Esophagus squamous epithelium (tissue), 5 donors: Measurements from ENCODE around the gene TBC1D13. TPM values are rescaled to one million over a fixed set of nuclear protein-coding genes. Genes with fewer than 3 reads are reported as not detected.

ENCODE experiments used
- DNase-seq: peaks from one replicate; lab custom pipeline; 2025; lab: John Stamatoyannopoulos, UW
- H3K27ac ChIP-seq, 4 donors: fragments of 200-600 bp; sonication (generic); one replicate each; pipeline ENCODE4 v1.5.1; 2016 to 2019; ENCODE audit warnings: mild to moderate bottlenecking in 1 of 4
- H3K27me3 ChIP-seq, 4 donors: fragments of 200-600 bp; sonication (generic); 1 replicate in 3 of 4; 2 replicates in 1 of 4; pipeline versions ENCODE4 v1.5.1 to v1.6.0; 2017 to 2021; ENCODE audit warnings: antibody characterized with exemption in 1 of 4
- H3K36me3 ChIP-seq, 3 donors: fragments of 200-600 bp; sonication (generic); one replicate each; pipeline ENCODE4 v1.5.1; 2016 to 2019
- H3K4me1 ChIP-seq, 3 donors: fragments of 200-600 bp; sonication (generic); one replicate each; pipeline ENCODE4 v1.5.1; 2017 to 2019
- H3K4me3 ChIP-seq, 4 donors: fragments of 200-600 bp; sonication (generic); 1 replicate in 3 of 4; 2 replicates in 1 of 4; pipeline ENCODE4 v1.5.1; 2016 to 2019; ENCODE audit warnings: mild to moderate bottlenecking in 2 of 4, moderate library complexity in 1 of 4
- H3K9me3 ChIP-seq, 3 donors: fragments of 200-600 bp; sonication (generic); one replicate each; pipeline ENCODE4 v1.5.1; 2016 to 2019
- POLR2A ChIP-seq, 4 donors: fragments of 450-650 bp; IDR thresholded peaks; one replicate each; pipeline ENCODE4 v1.6.1; 2017; ENCODE audit warnings: antibody characterized with exemption in 4 of 4, mild to moderate bottlenecking in 4 of 4, moderate library complexity in 3 of 4
- WGBS, 2 donors: methylation state at CpG; one replicate each; pipeline ENCODE4 v1.1.5; 2018; 5-methylcytosine and 5-hydroxymethylcytosine counted together
- intact Hi-C: fragments of 100-400 bp; cut with DNase I; formaldehyde crosslinking; loops from one replicate; pipeline ENCODE4 v1.15.0; 2022
- total RNA-seq, 4 donors: library from RNA; depleted of rRNA; stranded (reverse); fragments of >200 nt; gene quantifications; one replicate each; pipeline ENCODE4 v1.1.0, GENCODE V29; 2016
- TF ChIP-seq, protein P1 (sequence below), 6 experiments: fragments of 450-650 bp in 4 of 6; fragments of 200-600 bp in 2 of 6; sonication (generic) in 2 of 6; IDR thresholded peaks; one replicate each; pipeline ENCODE4 v1.5.1; 2016 to 2019; ENCODE audit warnings: antibody characterized with exemption in 6 of 6, mild to moderate bottlenecking in 4 of 6, moderate library complexity in 4 of 6
- donor health status: DM: yes; HTN: yes; CAD: no.

Gene TBC1D13
- total RNA-seq, 4 donors from 2014 or later = 9.6 to 17.9 (median 16.7) TPM

DNA sequence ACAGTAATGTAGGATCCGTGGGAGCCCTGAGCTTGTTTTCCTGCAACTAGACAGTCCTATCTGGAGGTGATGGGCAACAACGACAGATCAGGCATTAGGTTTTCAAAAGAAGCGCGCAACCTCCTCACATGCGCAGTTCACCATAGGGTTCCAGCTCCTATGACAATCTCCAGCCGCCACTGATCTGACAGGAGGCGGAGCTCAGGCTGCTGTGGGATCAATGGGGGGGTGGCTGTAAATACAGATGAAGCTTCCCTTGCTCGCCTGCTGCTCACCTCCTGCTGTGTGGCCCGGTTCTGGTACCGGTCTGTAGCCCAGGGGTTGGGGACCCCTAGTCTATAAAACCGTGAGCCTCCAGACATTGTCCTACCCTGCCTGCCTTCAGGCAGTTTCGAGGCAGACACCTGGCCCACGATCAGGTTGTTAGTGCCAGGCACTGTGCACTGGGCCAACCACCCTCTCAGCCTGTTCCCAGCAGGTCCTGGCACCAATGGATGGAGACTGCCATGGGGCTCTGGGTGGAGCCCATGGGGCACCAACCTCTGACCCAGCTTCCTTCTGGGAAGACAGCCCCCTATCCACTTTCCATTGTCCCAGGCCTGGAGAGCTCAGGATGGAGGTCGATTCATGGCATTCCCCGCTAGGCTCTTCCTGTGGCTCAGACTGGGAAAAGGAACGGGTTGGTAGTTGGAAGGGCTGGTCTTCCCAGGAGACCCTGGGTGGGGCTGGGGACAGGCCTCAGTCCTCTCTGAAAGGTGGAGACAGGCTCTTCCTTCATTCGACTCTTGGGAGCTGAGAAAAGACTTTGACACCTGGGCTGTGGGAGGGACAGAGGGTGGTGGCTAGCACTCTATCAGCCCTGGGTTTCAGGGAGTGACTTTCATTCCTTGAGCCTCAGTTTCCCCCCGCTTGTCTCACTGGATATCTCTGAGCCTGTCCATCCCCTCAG, 32.9 kb downstream of the TBC1D13 start:
- 15 to 62% methylated on average over 10 to 12 of the region's 18 CpGs for WGBS, 2 donors
- H3K27me3 ChIP-seq = no peaks in the 10 kb centered on the region
- peaks cover 20 to 45% (median 21%) of the 10 kb centered on the region in 3 donors for H3K36me3 ChIP-seq
- no peak for DNase-seq
- H3K4me3 ChIP-seq = peak overlapping the region in 3 of 4 donors; percentile 65 to 89 (median 75)
- H3K9me3 ChIP-seq = no peaks in the 10 kb centered on the region
- intact Hi-C loops = no loop called here
- peak overlapping the region in 2 of 4 donors; percentile 86 to 95 for H3K27ac ChIP-seq
- TF ChIP-seq, protein P1, sequence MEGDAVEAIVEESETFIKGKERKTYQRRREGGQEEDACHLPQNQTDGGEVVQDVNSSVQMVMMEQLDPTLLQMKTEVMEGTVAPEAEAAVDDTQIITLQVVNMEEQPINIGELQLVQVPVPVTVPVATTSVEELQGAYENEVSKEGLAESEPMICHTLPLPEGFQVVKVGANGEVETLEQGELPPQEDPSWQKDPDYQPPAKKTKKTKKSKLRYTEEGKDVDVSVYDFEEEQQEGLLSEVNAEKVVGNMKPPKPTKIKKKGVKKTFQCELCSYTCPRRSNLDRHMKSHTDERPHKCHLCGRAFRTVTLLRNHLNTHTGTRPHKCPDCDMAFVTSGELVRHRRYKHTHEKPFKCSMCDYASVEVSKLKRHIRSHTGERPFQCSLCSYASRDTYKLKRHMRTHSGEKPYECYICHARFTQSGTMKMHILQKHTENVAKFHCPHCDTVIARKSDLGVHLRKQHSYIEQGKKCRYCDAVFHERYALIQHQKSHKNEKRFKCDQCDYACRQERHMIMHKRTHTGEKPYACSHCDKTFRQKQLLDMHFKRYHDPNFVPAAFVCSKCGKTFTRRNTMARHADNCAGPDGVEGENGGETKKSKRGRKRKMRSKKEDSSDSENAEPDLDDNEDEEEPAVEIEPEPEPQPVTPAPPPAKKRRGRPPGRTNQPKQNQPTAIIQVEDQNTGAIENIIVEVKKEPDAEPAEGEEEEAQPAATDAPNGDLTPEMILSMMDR (IDR thresholded peaks at IDR 0.05) = no peak
- TF ChIP-seq POLR2A (IDR thresholded peaks at IDR 0.05) = no peak
- peaks cover 15 to 29% (median 16%) of the 10 kb centered on the region in 3 donors for H3K4me1 ChIP-seq

DNA sequence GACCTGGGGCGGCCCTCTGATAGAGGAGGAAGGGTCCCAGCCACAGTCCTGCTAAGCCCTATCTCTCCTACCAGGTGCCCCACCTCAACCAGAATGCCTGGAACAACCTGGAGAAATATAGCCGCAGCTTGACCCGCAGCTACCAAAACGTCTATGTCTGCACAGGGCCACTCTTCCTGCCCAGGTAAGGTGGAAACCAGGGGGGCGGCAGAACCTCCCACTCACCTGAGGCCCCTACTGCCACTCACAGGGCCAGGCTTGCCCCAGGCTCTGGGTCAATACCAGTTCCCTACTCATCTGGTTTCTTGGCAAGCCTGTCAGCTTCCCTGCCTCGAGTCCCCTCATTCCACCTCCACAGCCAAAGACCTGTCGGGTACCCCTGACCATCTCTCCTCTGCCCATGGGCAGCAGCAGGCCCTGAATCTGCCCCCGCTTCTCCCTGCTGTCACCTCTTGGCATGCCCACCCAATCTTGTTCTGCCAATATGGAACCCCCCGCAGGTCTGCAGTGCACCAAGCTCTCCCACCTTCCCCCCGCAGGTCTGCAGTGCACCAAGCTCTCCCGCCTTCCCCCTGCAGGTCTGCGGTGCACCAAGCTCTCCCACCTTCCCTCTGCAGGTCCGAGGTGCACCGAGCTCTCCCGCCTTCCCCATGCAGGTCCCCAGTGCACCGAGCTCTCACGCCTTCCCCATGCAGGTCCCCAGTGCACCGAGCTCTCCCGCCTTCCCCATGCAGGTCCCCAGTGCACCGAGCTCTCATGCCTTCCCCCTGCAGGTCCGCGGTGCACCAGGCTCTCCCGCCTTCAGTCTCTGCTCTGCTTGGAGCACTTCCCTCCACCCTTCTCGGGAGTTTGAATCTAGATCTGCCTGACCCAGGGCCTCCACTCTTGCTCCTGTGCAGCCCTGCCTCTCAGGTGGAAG, 33.9 kb downstream of the TBC1D13 start:
- intact Hi-C loops = no loop called here
- no peaks in the 10 kb centered on the region for H3K9me3 ChIP-seq
- H3K36me3 ChIP-seq = peaks cover 25 to 54% (median 26%) of the 10 kb centered on the region in 3 donors
- no peak for DNase-seq
- WGBS, 2 donors = 82 to 89% methylated on average over 18 of the region's 24 CpGs
- no peak for TF ChIP-seq POLR2A (IDR thresholded peaks at IDR 0.05)
- TF ChIP-seq, protein P1 (IDR thresholded peaks at IDR 0.05) = no peak
- H3K27ac ChIP-seq = no peak overlapping the region
- H3K4me3 ChIP-seq = no peak overlapping the region
- peaks cover 15 to 29% (median 16%) of the 10 kb centered on the region in 3 donors for H3K4me1 ChIP-seq
- H3K27me3 ChIP-seq = no peaks in the 10 kb centered on the region

DNA sequence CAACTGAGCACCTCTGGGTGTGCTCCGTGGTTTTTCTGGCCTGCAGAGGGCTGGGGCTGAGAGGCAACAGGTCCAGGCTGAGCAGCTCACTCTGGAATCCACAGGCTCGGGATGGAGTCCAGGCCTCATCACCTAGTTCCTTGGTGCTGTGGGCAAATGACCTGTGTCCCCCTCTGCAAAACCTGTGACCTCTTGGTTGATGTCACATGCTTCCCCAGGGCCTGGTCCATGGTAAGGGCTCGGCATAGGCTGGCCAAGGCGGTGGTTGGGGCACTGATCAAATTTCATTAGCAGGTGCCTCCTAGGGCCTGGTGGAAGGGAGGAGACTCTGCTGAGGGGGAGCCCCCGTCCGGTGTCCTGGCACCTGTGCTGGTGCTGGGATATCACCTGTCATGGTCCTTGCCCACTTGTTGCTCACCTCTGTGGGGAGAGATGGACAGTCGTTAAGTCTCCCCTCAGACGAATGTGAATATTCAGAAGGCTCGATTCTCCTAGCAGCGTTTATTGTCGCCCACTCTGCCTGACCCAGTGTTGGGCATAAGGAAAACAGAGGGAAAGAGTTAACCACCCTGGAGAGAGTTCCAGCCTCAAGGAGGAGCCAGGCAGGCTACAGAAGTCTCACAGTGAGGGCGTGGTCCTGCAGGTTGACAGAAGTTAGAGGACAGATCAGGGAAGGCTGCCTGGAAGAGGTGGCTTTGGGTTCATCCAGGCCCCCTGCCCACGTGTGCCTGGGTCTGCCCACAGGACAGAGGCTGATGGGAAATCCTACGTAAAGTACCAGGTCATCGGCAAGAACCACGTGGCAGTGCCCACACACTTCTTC, 34.7 kb downstream of the TBC1D13 start:
- Histone ChIP-seq H3K4me3 (no peak overlapping the region), H3K4me1 (peaks cover 15 to 29% (median 16%) of the 10 kb centered on the region in 3 donors), H3K36me3 (peaks cover 30 to 63% (median 31%) of the 10 kb centered on the region in 3 donors), H3K27me3 (no peaks in the 10 kb centered on the region), H3K27ac (no peak overlapping the region), H3K9me3 (no peaks in the 10 kb centered on the region)
- DNase-seq = no peak
- WGBS, 2 donors = 37 to 84% methylated on average over 2 to 9 of the region's 16 CpGs
- intact Hi-C loops = no loop called here
- TF ChIP-seq POLR2A (IDR thresholded peaks at IDR 0.05) = no peak

DNA sequence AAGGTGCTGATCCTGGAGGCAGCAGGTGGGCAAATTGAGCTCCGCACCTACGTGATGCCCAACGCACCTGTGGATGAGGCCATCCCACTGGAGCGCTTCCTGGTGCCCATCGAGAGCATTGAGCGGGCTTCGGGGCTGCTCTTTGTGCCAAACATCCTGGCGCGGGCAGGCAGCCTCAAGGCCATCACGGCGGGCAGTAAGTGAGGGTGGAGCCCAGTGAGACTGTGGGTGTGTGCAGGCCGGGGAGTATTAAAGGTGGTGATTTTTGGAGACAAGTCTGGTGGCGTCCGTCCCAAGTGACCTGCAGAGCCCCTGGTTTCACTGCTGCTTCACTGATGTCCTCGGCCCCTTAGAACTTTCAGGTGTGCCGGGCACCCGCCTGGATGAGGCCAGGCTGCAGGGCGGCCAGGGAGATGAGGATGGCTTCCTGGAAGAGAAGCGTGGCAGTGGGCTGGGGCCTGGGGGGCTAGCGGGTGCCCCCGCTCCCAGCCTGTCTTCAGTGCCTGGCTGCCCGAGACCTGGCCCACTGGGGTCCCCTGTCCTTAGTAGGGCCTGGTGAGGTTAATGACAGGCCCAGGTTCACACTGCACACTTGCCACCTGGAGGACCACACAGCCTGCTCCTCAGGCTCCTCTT, 35.5 kb downstream of the TBC1D13 start:
- WGBS, 2 donors = 90 to 93% methylated on average over 4 to 10 of the region's 22 CpGs

More for the DNA sequence above, 35.5 kb downstream of the TBC1D13 start:
- intact Hi-C loops = no loop called here
- no peak overlapping the region for H3K27ac ChIP-seq
- H3K4me3 ChIP-seq = no peak overlapping the region
- H3K9me3 ChIP-seq = no peaks in the 10 kb centered on the region
- H3K27me3 ChIP-seq = no peaks in the 10 kb centered on the region
- H3K36me3 ChIP-seq = peaks cover 30 to 70% (median 36%) of the 10 kb centered on the region in 3 donors
- peaks cover 15 to 28% (median 16%) of the 10 kb centered on the region in 3 donors for H3K4me1 ChIP-seq
- DNase-seq = no peak
- TF ChIP-seq, protein P1 (IDR thresholded peaks at IDR 0.05) = no peak
- TF ChIP-seq POLR2A (IDR thresholded peaks at IDR 0.05) = no peak
